Activated CD8-positive, alpha-beta memory T cell treated with anti-CD3 and anti-CD28 coated beads for 1 hour (primary cell): ENCODE data around the gene ASCL3.
"Not testable (repeated sequence)": the region's sequence is repeated elsewhere in the genome, so short reads cannot be mapped to it uniquely, and the experiment has no call there.

Source experiments
- DNase-seq, 2 donors: peaks; one replicate each; pipeline ENCODE4 v3.0.0-alpha.2; 2020; ENCODE audit warnings: low read depth in 1 of 2; ENCODE audit errors: extremely low read depth in 1 of 2

The ASCL3 gene

DNA sequence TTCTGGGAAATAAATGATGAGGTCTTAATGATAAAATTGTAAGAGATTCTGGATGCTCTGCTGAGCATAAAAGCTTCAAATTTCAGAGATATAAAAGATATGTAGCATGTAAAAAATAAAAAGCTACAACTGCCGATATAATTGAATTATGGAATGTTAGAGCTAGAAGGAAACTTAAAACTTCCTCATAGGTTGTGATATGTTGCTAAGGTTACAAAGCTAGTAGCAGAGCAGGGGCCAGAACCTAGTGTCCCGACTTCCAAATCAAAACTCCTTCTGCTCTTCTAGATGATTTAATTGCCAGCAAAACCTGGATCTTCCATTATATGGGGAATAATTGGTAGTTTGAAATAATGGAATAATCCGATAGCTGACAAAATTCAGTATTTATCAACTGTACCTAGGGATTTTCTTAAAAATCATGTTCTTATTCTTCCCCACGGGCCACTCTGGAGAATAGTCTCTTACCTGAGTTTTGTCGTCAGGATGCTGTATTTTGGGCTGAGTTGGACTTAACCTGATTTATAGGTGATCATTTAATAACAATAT is at the start of gene ASCL3:
ASCL3 (minus strand) TSS at position 499 of the 549 bp plus-strand sequence. CDS start 4,855 bp downstream, outside the sequence.
- no peak for DNase-seq

- no peak for DNase-seq
Observed at GRCh38 chr11:8989453-8989852, 46.6 kb upstream of the ASCL3 start.

DNA sequence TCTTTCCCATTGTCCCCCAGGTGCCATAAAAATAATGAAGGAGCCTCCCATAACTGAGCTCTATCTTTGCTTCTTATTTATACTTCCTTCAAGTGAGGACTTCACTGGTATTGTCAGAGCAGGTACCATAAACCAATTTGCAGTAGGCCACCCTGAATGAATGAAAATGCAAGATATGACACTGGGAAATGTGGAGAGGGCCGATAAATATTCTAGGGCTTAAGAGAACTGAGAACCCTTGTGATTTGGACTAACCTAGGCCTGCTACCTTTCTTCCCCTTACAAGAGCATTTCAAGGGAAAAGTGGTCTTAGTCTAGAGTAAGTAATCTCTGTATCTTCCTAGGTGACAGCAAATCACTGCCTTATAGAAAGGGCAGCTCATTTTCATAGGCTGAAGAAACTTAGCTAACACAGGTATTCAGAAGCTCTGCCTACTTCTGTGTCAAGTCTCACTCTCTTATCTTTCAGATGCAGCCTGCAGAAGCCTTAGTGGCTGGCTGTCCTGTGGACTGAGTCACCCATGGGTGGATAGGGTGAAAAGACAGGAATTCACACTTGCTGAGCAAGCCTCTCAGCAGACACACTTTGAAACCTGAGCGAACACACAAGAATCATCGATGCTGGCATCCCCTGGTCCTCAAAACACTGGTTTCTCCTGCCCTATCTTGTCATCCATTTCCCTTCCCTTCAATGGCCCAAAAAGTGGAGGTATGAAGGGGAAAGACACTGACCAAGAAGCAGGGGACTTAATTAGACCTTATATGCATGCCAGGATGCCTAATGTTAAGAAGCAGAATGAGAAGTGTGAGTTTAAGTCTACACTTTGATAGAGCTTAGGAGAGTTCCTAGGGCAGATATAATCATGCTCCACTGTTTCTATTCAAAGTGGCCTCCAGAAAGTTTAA is 45.8 kb upstream of the ASCL3 start:
- DNase-seq = no peak

DNA sequence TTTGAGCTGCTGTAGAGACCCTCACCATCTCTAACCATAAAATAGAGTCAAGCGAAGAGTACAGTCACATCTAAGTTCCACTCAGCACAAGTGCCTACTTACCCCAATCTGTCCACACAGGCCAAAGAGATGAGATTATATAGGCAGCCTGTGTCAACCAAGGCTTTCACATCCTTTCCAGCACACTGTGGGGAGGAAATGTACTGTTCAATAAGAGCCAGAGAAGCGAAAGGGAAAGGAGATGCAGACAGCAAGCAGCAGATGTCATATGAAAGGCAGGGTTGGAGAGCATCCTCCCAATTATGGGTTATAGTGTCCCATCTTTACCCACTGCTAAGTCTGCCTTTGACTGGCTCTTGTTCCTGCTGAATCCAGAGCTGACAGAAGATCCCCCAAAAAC is 44.6 kb upstream of the ASCL3 start:
- no peak for DNase-seq

DNA sequence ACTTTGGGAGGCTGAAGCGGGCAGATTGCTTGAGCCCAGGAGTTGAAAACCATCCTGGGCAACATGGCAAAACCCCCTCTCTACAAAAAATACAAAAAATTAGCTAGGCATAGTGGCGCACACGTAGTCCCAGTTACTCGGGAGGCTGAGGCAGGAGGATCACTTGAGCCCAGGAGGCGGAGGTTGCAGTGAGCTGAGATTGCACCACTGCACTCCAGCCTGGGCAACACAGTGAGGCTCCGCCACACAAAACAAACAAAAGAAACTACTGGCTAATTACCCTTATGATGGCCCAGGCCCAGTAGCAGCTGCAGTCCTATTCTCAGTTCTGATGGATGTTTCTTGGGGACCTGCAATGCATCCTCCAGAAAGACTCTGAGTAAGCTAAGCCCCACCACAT is 44.0 kb upstream of the ASCL3 start:
- not testable (repeated sequence) for DNase-seq

DNA sequence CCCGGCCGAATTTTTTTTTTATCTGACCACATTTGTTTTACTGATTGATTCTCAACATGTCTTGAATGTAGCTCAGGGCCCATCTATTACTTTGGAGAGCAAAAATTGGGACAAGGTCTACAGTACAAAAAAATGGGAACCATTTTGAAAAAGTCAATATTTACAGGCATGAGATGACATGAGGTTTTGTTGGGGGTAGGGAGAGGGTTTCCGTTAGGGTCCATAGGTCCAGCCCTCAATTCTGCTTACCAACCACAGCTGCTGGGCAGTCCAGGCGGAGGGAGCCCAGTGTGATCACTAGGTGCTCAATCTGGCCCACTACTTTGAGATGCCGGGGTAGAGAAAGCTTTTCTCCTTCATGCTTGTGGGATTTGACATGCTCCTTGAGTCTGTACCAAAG is 42.6 kb upstream of the ASCL3 start:
- no peak for DNase-seq

DNA sequence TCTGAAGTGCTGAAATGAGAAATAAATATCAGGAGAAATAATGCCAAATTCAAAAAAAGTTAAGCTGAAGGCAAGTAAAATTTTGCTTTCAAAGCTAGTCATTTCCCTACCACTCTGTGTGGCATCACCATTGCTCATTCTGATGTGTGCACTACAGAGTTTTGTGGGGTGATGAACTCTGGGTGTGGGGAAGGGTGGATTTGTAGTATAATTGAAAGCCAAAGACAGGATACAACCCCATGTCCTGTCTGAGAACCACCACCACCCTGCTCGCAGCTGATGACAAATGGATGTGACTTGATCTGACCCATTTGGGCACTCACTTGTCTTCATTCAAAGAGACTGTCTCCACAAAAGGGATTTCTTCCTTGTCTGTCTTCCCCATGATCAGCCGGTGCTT is 40.7 kb upstream of the ASCL3 start:
- no peak for DNase-seq

GRCh38 chr11:8980485-8980884 is 37.7 kb upstream of the ASCL3 start:
- DNase-seq = no peak

DNA sequence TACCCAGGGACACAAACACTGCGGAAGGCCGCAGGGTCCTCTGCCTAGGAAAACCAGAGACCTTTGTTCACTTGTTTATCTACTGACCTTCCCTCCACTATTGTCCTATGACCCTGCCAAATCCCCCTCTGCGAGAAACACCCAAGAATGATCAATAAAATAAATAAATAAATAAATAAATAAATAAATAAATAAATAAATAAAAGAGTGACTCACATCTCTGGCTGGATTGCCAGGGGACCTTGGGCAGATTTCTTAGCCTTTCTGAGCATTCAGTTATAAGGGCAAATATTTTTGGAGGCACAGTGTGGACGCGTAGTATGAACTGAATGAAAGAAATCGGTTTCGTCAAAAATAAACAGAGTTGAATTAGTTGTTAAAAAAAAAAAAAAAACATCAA is 36.5 kb upstream of the ASCL3 start:
- not testable (repeated sequence) for DNase-seq

DNA sequence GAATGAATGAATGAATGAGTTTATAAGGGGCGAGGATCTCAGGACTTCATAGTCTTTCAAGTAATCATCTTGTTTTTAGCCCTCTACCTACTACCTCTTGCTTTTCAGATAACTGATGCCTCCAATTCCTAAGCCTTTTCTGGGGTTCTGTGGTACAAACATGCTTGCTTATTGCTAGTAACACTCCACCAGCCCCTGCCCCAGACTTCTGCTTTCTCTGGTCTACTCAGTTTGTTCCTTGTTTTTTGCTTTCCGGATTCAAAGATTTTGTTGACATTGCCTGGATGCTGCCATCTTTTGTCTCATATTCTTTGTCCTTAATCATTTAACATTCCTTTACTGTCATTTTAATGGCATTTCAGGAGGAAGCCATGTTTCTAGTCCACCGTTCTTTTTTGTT is 30.3 kb upstream of the ASCL3 start:
- DNase-seq = no peak

- DNase-seq = no peak
Observed at GRCh38 chr11:8971924-8972316, 29.1 kb upstream of the ASCL3 start.

GRCh38 chr11:8971196-8971923 is 28.5 kb upstream of the ASCL3 start:
- DNase-seq = no peak

DNA sequence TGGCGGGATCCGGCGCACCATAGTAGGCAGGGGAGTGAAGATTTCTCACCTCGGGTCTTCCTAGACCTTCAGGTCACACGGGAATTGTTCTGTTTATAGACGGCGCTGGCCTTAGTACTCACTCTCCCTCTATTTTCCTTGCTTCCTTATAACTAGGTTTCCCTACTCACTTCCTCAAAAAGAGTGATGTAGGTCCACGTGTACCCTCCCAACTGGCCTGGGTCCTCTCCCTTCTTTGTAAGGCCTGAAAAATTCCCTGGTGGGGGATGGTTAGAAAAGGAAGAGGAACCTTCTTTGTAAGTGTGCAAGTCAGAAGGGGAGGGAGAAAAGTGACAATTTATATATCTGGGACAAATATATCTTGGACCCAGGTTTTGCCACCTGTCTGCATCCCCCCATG is 24.4 kb upstream of the ASCL3 start:
- DNase-seq = no peak

- DNase-seq = peak; percentile 21 to 58
Observed at GRCh38 chr11:8964324-8965320, 21.8 kb upstream of the ASCL3 start, which contains the start of gene TMEM9B. Gene TMEM9B (minus strand): TSS chr11:8964442. CDS start chr11:8964313, 129 bp downstream.

GRCh38 chr11:8963569-8964323 is 20.9 kb upstream of the ASCL3 start:
- DNase-seq = peak; percentile 50 to 63

- DNase-seq = no peak
Observed at GRCh38 chr11:8962841-8963240, 20.0 kb upstream of the ASCL3 start.

DNA sequence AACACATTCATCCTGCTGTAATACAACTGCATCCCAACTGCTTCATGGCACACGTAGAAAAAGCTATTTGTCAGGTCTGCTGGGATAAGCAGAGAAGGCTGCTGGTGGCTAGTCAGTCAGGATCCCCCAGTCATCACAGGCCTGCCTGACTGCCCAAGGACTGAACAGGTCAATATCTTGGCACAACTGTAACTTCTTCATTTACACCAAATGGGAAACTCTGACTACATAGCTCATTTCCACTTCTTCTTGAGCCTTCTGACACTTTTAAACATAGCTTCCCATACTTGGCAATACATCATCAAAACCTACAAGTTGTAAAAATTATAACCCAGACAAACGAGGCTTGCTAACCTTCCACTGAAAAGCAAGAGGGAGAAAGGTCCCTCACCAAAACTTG is 18.6 kb upstream of the ASCL3 start:
- no peak for DNase-seq

DNA sequence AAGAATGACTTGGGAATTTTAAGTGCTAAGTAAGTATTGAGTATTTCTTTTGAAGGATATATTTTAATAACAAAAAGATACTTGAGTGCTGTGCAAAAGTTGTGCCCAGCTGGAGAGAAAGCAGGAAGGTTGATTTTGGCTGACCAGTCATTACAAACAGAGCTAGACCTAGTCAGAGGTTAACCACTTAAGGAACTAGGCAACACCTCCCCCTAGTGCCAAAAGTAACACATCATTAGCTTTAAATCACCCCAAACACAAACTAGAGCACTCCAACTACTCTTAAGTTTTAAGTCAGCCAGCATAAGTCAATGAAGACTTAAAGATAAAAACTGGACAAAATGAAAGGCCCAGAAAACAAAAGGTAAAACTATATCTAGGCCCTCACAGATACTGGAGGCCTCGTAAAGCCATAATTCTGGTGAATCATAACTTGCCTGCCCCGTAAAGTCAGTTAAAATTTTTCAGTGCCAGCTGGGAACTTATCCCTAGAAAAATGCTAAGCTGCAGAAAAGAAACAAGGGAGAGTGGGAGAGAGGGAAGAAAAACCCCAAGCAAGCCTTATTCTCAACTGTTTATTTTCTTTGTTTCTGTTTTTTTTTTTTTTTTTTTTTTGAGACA is 16.8 kb upstream of the ASCL3 start:
- DNase-seq = no peak

GRCh38 chr11:8956860-8957259 is 14.0 kb upstream of the ASCL3 start:
- DNase-seq = no peak
